IMR-90 (cell line): ENCODE results near the gene ARNT2. TPM values are rescaled to one million over a fixed set of nuclear protein-coding genes. Genes with fewer than 3 reads are reported as not detected.

Experiments
- ATAC-seq: fragments of 200-7000 bp; cut with Tn5 transposase; 2 replicates; pipeline ENCODE4 v1.9.1; 2020; ENCODE audit warnings: low read depth, mild to moderate bottlenecking, moderate library complexity
- BruUV-seq: library from RNA; stranded (reverse); fragments of 400-500 nt; replicated peaks from 2 replicates; lab custom pipeline; 2021; lab: Mats Ljungman, UMichigan
- CTCF ChIA-PET: fragments of 300-600 bp; formaldehyde crosslinking; extraction: SDS; loops from one replicate; lab custom pipeline; 2021; ENCODE audit warnings: antibody characterized with exemption; lab: Yijun Ruan, JAX
- POLR2A ChIA-PET: fragments of 300-600 bp; sonication (Branson Sonifier 250); formaldehyde crosslinking; loops from one replicate; lab custom pipeline; 2022; ENCODE audit warnings: antibody characterized with exemption; ENCODE audit not compliant: unreplicated experiment; lab: Charles Lee
- DNase-seq: peaks from one replicate; pipeline ENCODE4 v3.0.0; 2013
- H2AFZ ChIP-seq: replicated peaks from 2 replicates; pipeline ENCODE3; 2013; ENCODE audit warnings: low read length, mild to moderate bottlenecking; ENCODE audit not compliant: poor library complexity
- H2AK5ac ChIP-seq: 2 replicates; pipeline ENCODE4 v1.6.1; 2013; ENCODE audit warnings: low read depth, low read length, inconsistent platforms
- H2AK9ac ChIP-seq: replicated peaks from 2 replicates; pipeline ENCODE3; 2013; ENCODE audit warnings: mild to moderate bottlenecking, low read depth, low read length, moderate library complexity; ENCODE audit not compliant: poor library complexity
- H2BK120ac ChIP-seq: 2 replicates; pipeline ENCODE4 v1.6.1; 2013; ENCODE audit warnings: low read depth, low read length, inconsistent platforms
- H2BK15ac ChIP-seq: 3 replicates; pipeline ENCODE4 v1.6.1; 2013; ENCODE audit warnings: low read depth, low read length, inconsistent platforms
- H2BK20ac ChIP-seq: 2 replicates; pipeline ENCODE4 v1.6.1; 2013; ENCODE audit warnings: low read depth, mild to moderate bottlenecking, inconsistent platforms, low read length, moderate library complexity
- H2BK5ac ChIP-seq: 2 replicates; pipeline ENCODE4 v1.6.1; 2013; ENCODE audit warnings: mild to moderate bottlenecking, low read depth, low read length, inconsistent platforms; ENCODE audit not compliant: poor library complexity, severe bottlenecking
- H3K14ac ChIP-seq: replicated peaks from 2 replicates; pipeline ENCODE4 v1.6.1; 2013; ENCODE audit warnings: low read depth, low read length, inconsistent platforms
- H3K18ac ChIP-seq: 2 replicates; pipeline ENCODE4 v1.6.1; 2013; ENCODE audit warnings: low read depth, low read length, control low read depth
- H3K23ac ChIP-seq: 2 replicates; pipeline ENCODE4 v1.6.1; 2013; ENCODE audit warnings: low read depth, low read length, inconsistent platforms
- H3K27ac ChIP-seq: 2 replicates; pipeline ENCODE4 v1.5.1; 2013; ENCODE audit warnings: mild to moderate bottlenecking, control low read depth, low read length; ENCODE audit not compliant: insufficient read depth
- H3K27me3 ChIP-seq: 2 replicates; pipeline ENCODE4 v1.6.1; 2013; ENCODE audit warnings: low read length; ENCODE audit not compliant: control insufficient read depth, insufficient read depth
- H3K36me3 ChIP-seq: 2 replicates; pipeline ENCODE4 v1.6.1; 2013; ENCODE audit warnings: low read length, mixed read lengths; ENCODE audit not compliant: control insufficient read depth, insufficient read depth
- H3K4ac ChIP-seq: 2 replicates; pipeline ENCODE4 v1.6.1; 2013; ENCODE audit warnings: low read depth, low read length, inconsistent platforms
- H3K4me1 ChIP-seq: 2 replicates; pipeline ENCODE4 v1.6.1; 2013; ENCODE audit warnings: low read length, mixed read lengths; ENCODE audit not compliant: control insufficient read depth, insufficient read depth
- H3K4me2 ChIP-seq: 2 replicates; pipeline ENCODE4 v1.6.1; 2013; ENCODE audit warnings: low read depth, mild to moderate bottlenecking, control low read depth, low read length, moderate library complexity
- H3K4me3 ChIP-seq: 2 replicates; pipeline ENCODE4 v1.5.1; 2013; ENCODE audit warnings: low read depth, mild to moderate bottlenecking, control low read depth, low read length, moderate library complexity; ENCODE audit not compliant: insufficient read depth
- H3K56ac ChIP-seq: 2 replicates; pipeline ENCODE4 v1.6.1; 2013; ENCODE audit warnings: low read length, inconsistent platforms; ENCODE audit not compliant: insufficient read depth; ENCODE audit errors: extremely low read depth
- H3K79me1 ChIP-seq, 2 experiments: 2 replicates each; pipeline ENCODE4 v1.6.1; 2013; ENCODE audit warnings: low read length in 2 of 2, inconsistent platforms in 1 of 2, low read depth in 1 of 2
- H3K9ac ChIP-seq: 2 replicates; pipeline ENCODE4 v1.6.1; 2013; ENCODE audit warnings: low read depth, low read length, control low read depth
- H3K9me1 ChIP-seq: 2 replicates; pipeline ENCODE4 v1.6.1; 2013; ENCODE audit warnings: low read length, inconsistent platforms; ENCODE audit not compliant: insufficient read depth
- H3K9me3 ChIP-seq: 2 replicates; pipeline ENCODE4 v1.6.1; 2013; ENCODE audit warnings: low read length; ENCODE audit not compliant: control insufficient read depth, insufficient read depth
- H4K20me1 ChIP-seq: 2 replicates; pipeline ENCODE4 v1.6.1; 2013; ENCODE audit warnings: low read length, inconsistent platforms; ENCODE audit not compliant: insufficient read depth
- H4K5ac ChIP-seq: 2 replicates; pipeline ENCODE4 v1.6.1; 2013; ENCODE audit warnings: mild to moderate bottlenecking, low read depth, low read length, control low read depth
- H4K8ac ChIP-seq, 2 experiments: 2 replicates each; pipeline ENCODE4 v1.6.1; 2013; ENCODE audit warnings: low read depth in 2 of 2, low read length in 2 of 2, control low read depth in 1 of 2, inconsistent platforms in 1 of 2
- H4K91ac ChIP-seq: 2 replicates; pipeline ENCODE4 v1.6.1; 2013; ENCODE audit warnings: low read depth, low read length, inconsistent platforms; ENCODE audit not compliant: insufficient read depth
- BHLHE40 ChIP-seq: fragments of 150-350 bp; IDR thresholded peaks from 2 replicates; pipeline ENCODE4 v1.6.1; 2016; ENCODE audit warnings: mild to moderate bottlenecking, low read depth, low read length
- CEBPB ChIP-seq: IDR thresholded peaks from 2 replicates; pipeline ENCODE4 v1.6.1; 2012; ENCODE audit warnings: low read depth, low read length, improper control_type of control experiment
- CHD1 ChIP-seq: IDR thresholded peaks from 2 replicates; pipeline ENCODE4 v1.6.1; 2012; ENCODE audit warnings: low read depth, low read length, improper control_type of control experiment
- FOS ChIP-seq: fragments of 150-350 bp; IDR thresholded peaks from 2 replicates; pipeline ENCODE4 v1.6.1; 2016; ENCODE audit warnings: low read depth, low read length
- MAFK ChIP-seq: IDR thresholded peaks from 2 replicates; pipeline ENCODE4 v1.6.1; 2012; ENCODE audit warnings: low read depth, low read length, improper control_type of control experiment
- MAZ ChIP-seq: IDR thresholded peaks from 2 replicates; pipeline ENCODE4 v1.6.1; 2012; ENCODE audit warnings: low read depth, mild to moderate bottlenecking, low read length, improper control_type of control experiment, moderate library complexity, borderline replicate concordance
- MXI1 ChIP-seq: IDR thresholded peaks from 2 replicates; pipeline ENCODE4 v1.6.1; 2012; ENCODE audit warnings: low read depth, mild to moderate bottlenecking, low read length, moderate library complexity, borderline replicate concordance
- NFE2L2 ChIP-seq: fragments of 150-350 bp; IDR thresholded peaks from 2 replicates; pipeline ENCODE4 v1.6.1; 2016; ENCODE audit warnings: low read depth, mild to moderate bottlenecking, low read length
- POLR2A ChIP-seq: IDR thresholded peaks from 2 replicates; pipeline ENCODE4 v1.6.1; 2012; ENCODE audit warnings: mild to moderate bottlenecking, low read depth, low read length
- RAD21 ChIP-seq: IDR thresholded peaks from 2 replicates; pipeline ENCODE4 v1.6.1; 2012; ENCODE audit warnings: low read length, improper control_type of control experiment
- RCOR1 ChIP-seq: IDR thresholded peaks from 2 replicates; pipeline ENCODE4 v1.6.1; 2012; ENCODE audit warnings: mild to moderate bottlenecking, low read length, improper control_type of control experiment; ENCODE audit not compliant: insufficient replicate concordance
- RFX5 ChIP-seq: IDR thresholded peaks from 2 replicates; pipeline ENCODE4 v1.8.0; 2012; ENCODE audit warnings: low read depth, mild to moderate bottlenecking, low read length, moderate library complexity
- WGBS, 2 experiments: methylation state at CpG; one replicate each; pipeline versions ENCODE4 v1.1.5 to v1.1.7; 2013; ENCODE audit warnings: missing lambda C conversion rate in 2 of 2; ENCODE audit not compliant: insufficient read length in 1 of 2; ENCODE audit errors: extremely low coverage in 2 of 2; 5-methylcytosine and 5-hydroxymethylcytosine counted together
- dilution Hi-C: fragments of 300-500 bp; cut with HindIII; formaldehyde crosslinking; loops from one replicate; pipeline ENCODE4 v1.14.3; 2018; ENCODE audit warnings: low sequenced_read_pairs; ENCODE audit not compliant: unreplicated experiment
- in situ Hi-C: fragments of 300-500 bp; cut with MboI; formaldehyde crosslinking; loops from 3 replicates; pipeline ENCODE4 v1.14.3; 2019; ENCODE audit warnings: low sequenced_read_pairs, inconsistent platforms, mixed read lengths
- intact Hi-C: fragments of 100-400 bp; cut with micrococcal nuclease; formaldehyde crosslinking; loops from 2 replicates; pipeline ENCODE4 v1.10.0; 2022
- polyA plus RNA-seq, 3 experiments: library from polyadenylated mRNA; depleted of rRNA; stranded (reverse); fragments of >200 nt; gene quantifications; 2 replicates each; pipeline ENCODE4 v1.2.3, GENCODE V29; 2012; ENCODE audit warnings: low replicate concordance in 1 of 3
- total RNA-seq: library from RNA; depleted of rRNA; stranded (reverse); fragments of >200 nt; gene quantifications from 2 replicates; pipeline ENCODE4 v1.2.3, GENCODE V29; 2012

The ARNT2 gene
- total and polyA plus RNA-seq, 2 of the 4 experiments (the other 2 are of a cell fraction) = 18.2 to 19.0 TPM

- intact Hi-C loops = no loop called here
- H3K14ac ChIP-seq = no peak overlapping the region
- ATAC-seq (no peak), DNase-seq (no peak)
- in situ Hi-C loops = no loop called here
- no peak overlapping the region for H2BK20ac ChIP-seq
- no peaks in the 10 kb centered on the region for H3K27me3 ChIP-seq
- H2BK15ac ChIP-seq = no peak overlapping the region
- TF ChIP-seq FOS (no peak), BHLHE40 (no peak), MAZ (no peak), MXI1 (no peak), CHD1 (no peak), POLR2A (no peak), RAD21 (no peak), NFE2L2 (no peak), RFX5 (no peak), RCOR1 (no peak), CEBPB (no peak), MAFK (no peak)
- no peak overlapping the region for H3K4me2 ChIP-seq
- H3K18ac ChIP-seq = peak overlapping the region; percentile 8; the same call in 1 of the 2 replicates
- peak overlapping the region; percentile 15; the same call in 1 of the 2 replicates for H4K91ac ChIP-seq
- no peaks in the 10 kb centered on the region for H4K20me1 ChIP-seq
- CTCF ChIA-PET = interaction anchor here (0.9 kb wide), 1 partner anchor 217 kb away, joined by 3 read pairs; the partner anchor contains the start of gene CEMIP
- 85% methylated on average over 9 of the region's 11 CpGs; no CpG with 5 or more reads in 1 of the 2 experiments for WGBS, 2 experiments
- no peaks in the 10 kb centered on the region for H3K9me3 ChIP-seq
- H3K79me1 ChIP-seq = peaks cover 0 to 10% of the 10 kb centered on the region in 2 experiments; a peak in 2 of 4 replicates
- H2BK120ac ChIP-seq = no peak overlapping the region
- POLR2A ChIA-PET = no interaction called here
- no peak overlapping the region for H2AK9ac ChIP-seq
- no peak overlapping the region for H3K4me3 ChIP-seq
- no peak overlapping the region for H3K27ac ChIP-seq
- H3K36me3 ChIP-seq = peaks cover 36% of the 10 kb centered on the region
- BruUV-seq = no TSS peak
- H4K5ac ChIP-seq = no peak overlapping the region
- H4K8ac ChIP-seq = peak overlapping the region in 1 of 2 experiments; percentile 34; a peak in 1 of 4 replicates
- peak overlapping the region; percentile 0; the same call in 1 of the 2 replicates for H3K4ac ChIP-seq
- H2AK5ac ChIP-seq = peak overlapping the region; percentile 36; the same call in 1 of the 2 replicates
- dilution Hi-C loops = no loop called here
- no peak overlapping the region for H3K56ac ChIP-seq
- H3K9me1 ChIP-seq = peaks cover 19% of the 10 kb centered on the region
- no peak overlapping the region for H3K23ac ChIP-seq
- no peak overlapping the region for H2BK5ac ChIP-seq
- no peak overlapping the region for H2AFZ ChIP-seq
- H3K9ac ChIP-seq = no peak overlapping the region
- peaks cover 4% of the 10 kb centered on the region for H3K4me1 ChIP-seq
Measured at GRCh38 chr15:80562846-80563245, 158.7 kb downstream of the ARNT2 start.
